H1 (cell line): ENCODE measurements around the gene HECTD4. TPM values are rescaled to one million over a fixed set of nuclear protein-coding genes. Genes with fewer than 3 reads are reported as not detected.

Experiments used
- CTCF ChIA-PET: fragments of 300-600 bp; sonication (Branson Sonifier 250); formaldehyde crosslinking; loops from one replicate; lab custom pipeline; 2021; ENCODE audit not compliant: partially characterized antibody; lab: Charles Lee
- POLR2A ChIA-PET: fragments of 300-600 bp; sonication (Branson Sonifier 250); formaldehyde crosslinking; loops from one replicate; lab custom pipeline; 2021; ENCODE audit warnings: inconsistent platforms; ENCODE audit not compliant: partially characterized antibody; lab: Charles Lee
- DNase-seq, 2 experiments: peaks; one replicate each; pipeline versions ENCODE4 v3.0.0 to v3.0.0-alpha.2; 2010 to 2022; ENCODE audit warnings: low spot score in 2 of 2, low read depth in 1 of 2, mixed read lengths in 1 of 2
- FAIRE-seq: peaks from 2 replicates; lab custom pipeline; 2011; peaks lifted over from hg19 to GRCh38; lab: Jason Lieb, UNC
- H2AFZ ChIP-seq: 2 replicates; pipeline ENCODE4 v1.8.1; 2012; ENCODE audit warnings: low read length, inconsistent platforms
- H2AK5ac ChIP-seq: 2 replicates; pipeline ENCODE4 v1.6.1; 2013; ENCODE audit warnings: low read depth, low read length
- H2BK120ac ChIP-seq: replicated peaks from 2 replicates; pipeline ENCODE3; 2013; ENCODE audit warnings: low read depth, low read length, inconsistent platforms
- H2BK12ac ChIP-seq: 2 replicates; pipeline ENCODE4 v1.6.1; 2013; ENCODE audit warnings: low read depth, low read length
- H2BK15ac ChIP-seq: 2 replicates; pipeline ENCODE4 v1.6.1; 2013; ENCODE audit warnings: low read length
- H2BK20ac ChIP-seq: 2 replicates; pipeline ENCODE4 v1.6.1; 2013; ENCODE audit warnings: low read length
- H2BK5ac ChIP-seq: 2 replicates; pipeline ENCODE4 v1.6.1; 2013; ENCODE audit warnings: low read depth, low read length
- H3K14ac ChIP-seq: 2 replicates; pipeline ENCODE4 v1.6.1; 2013; ENCODE audit warnings: inconsistent platforms; ENCODE audit not compliant: insufficient read length
- H3K18ac ChIP-seq: 2 replicates; pipeline ENCODE4 v1.6.1; 2013; ENCODE audit warnings: low read length; ENCODE audit errors: extremely low read depth
- H3K23ac ChIP-seq: 2 replicates; pipeline ENCODE4 v1.6.1; 2013; ENCODE audit warnings: inconsistent platforms; ENCODE audit not compliant: insufficient read length
- H3K23me2 ChIP-seq: 2 replicates; pipeline ENCODE4 v1.6.1; 2013; ENCODE audit warnings: low read depth, low read length
- H3K27ac ChIP-seq: 2 replicates; pipeline ENCODE4 v1.6.1; 2011; ENCODE audit warnings: low read depth, low read length, inconsistent platforms
- H3K27me3 ChIP-seq, 4 experiments: replicated peaks in 1 of 4; 1 replicate in 1 of 4; 2 replicates in 3 of 4; pipeline versions ENCODE4 v1.6.1 to v1.8.1; 2011 to 2013; ENCODE audit warnings: low read length in 3 of 4, mild to moderate bottlenecking in 3 of 4, inconsistent platforms in 2 of 4, mixed read lengths in 2 of 4, moderate library complexity in 1 of 4; ENCODE audit not compliant: control insufficient read depth in 3 of 4, insufficient read depth in 3 of 4; ENCODE audit errors: extremely low read depth in 1 of 4
- H3K36me3 ChIP-seq, 4 experiments: 2 replicates each; pipeline versions ENCODE4 v1.6.1 to v1.8.1; 2011 to 2013; ENCODE audit warnings: mild to moderate bottlenecking in 4 of 4, low read length in 3 of 4, moderate library complexity in 2 of 4, control low read depth in 1 of 4, inconsistent platforms in 1 of 4; ENCODE audit not compliant: insufficient read depth in 4 of 4, control insufficient read depth in 2 of 4
- H3K4ac ChIP-seq: replicated peaks from 2 replicates; pipeline ENCODE3; 2013; ENCODE audit warnings: low read length, low read depth, mixed read lengths, inconsistent platforms; ENCODE audit not compliant: insufficient read length
- H3K4me1 ChIP-seq, 4 experiments: replicated peaks in 1 of 4; 1 replicate in 1 of 4; 2 replicates in 3 of 4; pipeline versions ENCODE4 v1.6.1 to v1.8.1; 2011 to 2013; ENCODE audit warnings: low read length in 3 of 4, inconsistent platforms in 2 of 4, mixed read lengths in 1 of 4; ENCODE audit not compliant: insufficient read depth in 4 of 4, control insufficient read depth in 3 of 4
- H3K4me2 ChIP-seq, 2 experiments: 2 replicates each; pipeline versions ENCODE4 v1.6.1 to v1.8.1; 2011 to 2013; ENCODE audit warnings: low read depth in 2 of 2, low read length in 2 of 2, control low read depth in 1 of 2, inconsistent platforms in 1 of 2, mild to moderate bottlenecking in 1 of 2; ENCODE audit not compliant: insufficient read depth in 1 of 2
- H3K4me3 ChIP-seq, 4 experiments: fragments of 200-600, 300-600 bp in 1 of 4; sonication (generic), shearing (Covaris generic), sonication (Bioruptor Twin) in 1 of 4; 2 replicates each; pipeline versions ENCODE4 v1.5.1 to v1.8.1; 2011 to 2016; ENCODE audit warnings: low read length in 4 of 4, low read depth in 3 of 4, control low read depth in 2 of 4, inconsistent platforms in 2 of 4, mild to moderate bottlenecking in 2 of 4, mixed read lengths in 1 of 4, moderate library complexity in 1 of 4; ENCODE audit not compliant: insufficient read depth in 2 of 4; ENCODE audit errors: extremely low read depth in 1 of 4
- H3K56ac ChIP-seq: replicated peaks from 2 replicates; pipeline ENCODE3; 2013; ENCODE audit warnings: low read depth, mild to moderate bottlenecking, mixed read lengths, low read length, inconsistent platforms; ENCODE audit not compliant: insufficient read length
- H3K79me1 ChIP-seq: 2 replicates; pipeline ENCODE4 v1.6.1; 2013; ENCODE audit warnings: low read depth, low read length, control low read depth
- H3K79me2 ChIP-seq, 2 experiments: 2 replicates each; pipeline versions ENCODE4 v1.6.1 to v1.8.1; 2012 to 2013; ENCODE audit warnings: low read length in 2 of 2, mild to moderate bottlenecking in 2 of 2, inconsistent platforms in 1 of 2; ENCODE audit not compliant: insufficient read depth in 2 of 2, control insufficient read depth in 1 of 2
- H3K9ac ChIP-seq, 4 experiments: replicated peaks in 1 of 4; 1 replicate in 1 of 4; 2 replicates in 3 of 4; pipeline versions ENCODE4 v1.6.1 to v1.8.1; 2011 to 2013; ENCODE audit warnings: low read depth in 3 of 4, low read length in 3 of 4, control low read depth in 2 of 4, mild to moderate bottlenecking in 2 of 4, moderate library complexity in 2 of 4, inconsistent platforms in 1 of 4; ENCODE audit errors: extremely low read depth in 1 of 4
- H3K9me3 ChIP-seq, 2 experiments: 2 replicates each; pipeline versions ENCODE4 v1.6.1 to v1.8.1; 2012 to 2013; ENCODE audit warnings: mild to moderate bottlenecking in 2 of 2, moderate library complexity in 2 of 2, control low read depth in 1 of 2, inconsistent platforms in 1 of 2, low read depth in 1 of 2, low read length in 1 of 2, mixed read lengths in 1 of 2; ENCODE audit not compliant: insufficient read depth in 2 of 2
- H4K20me1 ChIP-seq, 2 experiments: replicated peaks in 1 of 2; 2 replicates each; pipeline versions ENCODE3 to v1.8.1; 2011 to 2013; ENCODE audit warnings: inconsistent platforms in 2 of 2, low read length in 2 of 2, mild to moderate bottlenecking in 1 of 2; ENCODE audit not compliant: insufficient read depth in 2 of 2, control insufficient read depth in 1 of 2
- H4K5ac ChIP-seq: 2 replicates; pipeline ENCODE4 v1.6.1; 2013; ENCODE audit warnings: low read length, low read depth, mixed read lengths, inconsistent platforms; ENCODE audit not compliant: insufficient read length
- H4K8ac ChIP-seq: 2 replicates; pipeline ENCODE4 v1.8.0; 2013; ENCODE audit warnings: mild to moderate bottlenecking, moderate library complexity, low read length, inconsistent platforms; ENCODE audit not compliant: insufficient read depth; ENCODE audit errors: extremely low read depth
- H4K91ac ChIP-seq: replicated peaks from 2 replicates; pipeline ENCODE3; 2013; ENCODE audit warnings: low read length, mixed read lengths, inconsistent platforms; ENCODE audit not compliant: insufficient read length
- CBX5 ChIP-seq: fragments of 300-800, 300-1000 bp; sonication (generic); IDR thresholded peaks from 2 replicates; pipeline ENCODE4 v1.7.1; 2016; ENCODE audit warnings: antibody characterized with exemption, low read length, low read depth
- CEBPB ChIP-seq: IDR thresholded peaks from 2 replicates; pipeline ENCODE4 v1.6.1; 2012; ENCODE audit warnings: low read depth, low read length
- EZH2 ChIP-seq: fragments of 200-600 bp; sonication (generic); IDR thresholded peaks from 2 replicates; pipeline ENCODE4 v1.7.1; 2012; ENCODE audit warnings: low read depth, mild to moderate bottlenecking, moderate library complexity, low read length, inconsistent platforms; ENCODE audit not compliant: severe bottlenecking
- FOSL1 ChIP-seq: IDR thresholded peaks from 2 replicates; pipeline ENCODE4 v1.6.1; 2011; ENCODE audit warnings: mild to moderate bottlenecking, low read depth, low read length, moderate library complexity; ENCODE audit not compliant: insufficient read depth
- GABPA ChIP-seq: IDR thresholded peaks from 2 replicates; pipeline ENCODE4 v1.6.1; 2011; ENCODE audit warnings: mild to moderate bottlenecking, low read length, moderate library complexity, borderline replicate concordance; ENCODE audit not compliant: insufficient read depth
- GTF2F1 ChIP-seq: IDR thresholded peaks from 2 replicates; pipeline ENCODE4 v1.6.1; 2012; ENCODE audit warnings: low read depth, low read length, improper control_type of control experiment, borderline replicate concordance
- HDAC6 ChIP-seq: IDR thresholded peaks from one replicate; pipeline ENCODE4 v1.7.1; 2012; ENCODE audit warnings: low read depth, mild to moderate bottlenecking, inconsistent platforms, low read length, moderate library complexity
- MAFK ChIP-seq: IDR thresholded peaks from 2 replicates; pipeline ENCODE4 v1.6.1; 2012; ENCODE audit warnings: low read depth, mild to moderate bottlenecking, improper control_type of control experiment, low read length
- POLR2A ChIP-seq, 2 experiments: IDR thresholded peaks; 1 replicate in 1 of 2; 2 replicates in 1 of 2; pipeline ENCODE4 v1.6.1; 2011; ENCODE audit warnings: low read depth in 2 of 2, low read length in 2 of 2, mild to moderate bottlenecking in 2 of 2; ENCODE audit errors: control extremely low read depth in 1 of 2
- POLR2AphosphoS5 ChIP-seq: IDR thresholded peaks from 2 replicates; pipeline ENCODE4 v1.6.1; 2011; ENCODE audit warnings: low read depth, low read length
- POU5F1 ChIP-seq: IDR thresholded peaks from 2 replicates; pipeline ENCODE4 v1.6.1; 2011; ENCODE audit warnings: low read depth, mild to moderate bottlenecking, low read length, moderate library complexity
- RFX5 ChIP-seq: IDR thresholded peaks from 2 replicates; pipeline ENCODE4 v1.6.1; 2011; ENCODE audit warnings: low read depth, low read length, improper control_type of control experiment, borderline replicate concordance
- SRF ChIP-seq: IDR thresholded peaks from 2 replicates; pipeline ENCODE4 v1.6.1; 2011; ENCODE audit warnings: mild to moderate bottlenecking, low read depth, low read length, moderate library complexity
- SUZ12 ChIP-seq: fragments of 200-600 bp; sonication (generic); IDR thresholded peaks from 2 replicates; pipeline ENCODE4 v1.6.1; 2012; ENCODE audit warnings: mild to moderate bottlenecking, inconsistent platforms, low read length, moderate library complexity, mixed read lengths
- WGBS, 2 experiments: shearing (Covaris generic) in 1 of 2; methylation state at CpG; one replicate each; pipeline versions ENCODE4 v1.1.6 to v1.1.7; 2013 to 2015; ENCODE audit warnings: low lambda C conversion rate in 2 of 2, mixed read lengths in 2 of 2, inconsistent platforms in 1 of 2, low coverage in 1 of 2, missing lambda C conversion rate in 1 of 2; ENCODE audit not compliant: insufficient replicate concordance in 2 of 2, insufficient coverage in 1 of 2, insufficient read length in 1 of 2; ENCODE audit errors: extremely low coverage in 1 of 2, missing lambda C conversion rate in 1 of 2; 5-methylcytosine and 5-hydroxymethylcytosine counted together
- polyA plus RNA-seq, 7 experiments: library from polyadenylated mRNA; depleted of rRNA in 3 of 7; stranded (reverse) in 5 of 7; unstranded in 2 of 7; fragments of >200 nt in 5 of 7; fragments of 200-250 nt in 2 of 7; gene quantifications; 1 replicate in 5 of 7; 2 replicates in 1 of 7; 4 replicates in 1 of 7; pipeline versions ENCODE4 v1.2.1 to v1.2.3, GENCODE V29; 2011 to 2013; ENCODE audit warnings: missing spikeins in 2 of 7, mixed read lengths in 2 of 7
- total RNA-seq: library from RNA; stranded (reverse); fragmentation: NEBNext Ultra II Directional; extraction: Animal tissue kit (Norgen Biotek cat#: 25700); gene quantifications from 2 replicates; pipeline ENCODE4 v1.2.1, GENCODE V29; 2021

HECTD4 gene
- total and polyA plus RNA-seq, 2 of the 8 experiments (the other 6 are each of a cell fraction or from before 2014, with no cell fraction given), result 6.5 to 33.7 TPM

DNA sequence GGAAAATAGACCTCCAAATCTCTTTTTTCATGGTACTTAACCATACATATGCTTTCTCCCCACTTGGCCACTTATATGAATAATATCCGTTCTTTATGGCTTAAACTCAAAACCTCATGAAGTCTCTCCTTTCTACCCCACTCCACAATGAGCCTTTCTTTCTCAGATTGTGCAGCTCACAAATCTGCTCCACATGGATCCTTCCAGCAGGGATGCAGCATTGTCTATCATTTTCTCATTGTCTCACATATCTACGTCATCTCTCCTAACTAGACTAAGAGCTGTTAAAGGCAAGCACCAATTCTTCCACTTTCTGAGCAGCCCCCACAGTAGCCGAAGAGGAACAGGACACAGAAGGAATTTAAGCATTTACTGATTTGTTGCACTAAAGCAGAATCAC, 106.4 kb downstream of the HECTD4 start:
- CTCF ChIA-PET, result no interaction called here
- H2AFZ ChIP-seq, result no peak overlapping the region
- no peak overlapping the region for H2BK15ac ChIP-seq
- no peaks in the 10 kb centered on the region for H4K20me1 ChIP-seq
- no peak overlapping the region for H2BK120ac ChIP-seq
- H3K23me2 ChIP-seq, result no peaks in the 10 kb centered on the region
- H3K56ac ChIP-seq, result no peak overlapping the region
- H3K23ac ChIP-seq, result no peak overlapping the region
- no peak overlapping the region for H3K9ac ChIP-seq
- no peaks in the 10 kb centered on the region for H3K9me3 ChIP-seq
- no peak overlapping the region for H3K4ac ChIP-seq
- no peak overlapping the region for H3K27ac ChIP-seq
- no peak for DNase-seq
- 88% methylated on average over 3 of the region's 3 CpGs; no CpG with 5 or more reads in 1 of the 2 experiments for WGBS, 2 experiments
- no peak for FAIRE-seq
- H2BK5ac ChIP-seq, result no peak overlapping the region
- no peaks in the 10 kb centered on the region for H3K4me1 ChIP-seq
- no peaks in the 10 kb centered on the region for H3K79me1 ChIP-seq
- H3K27me3 ChIP-seq, result no peaks in the 10 kb centered on the region
- no peak overlapping the region for H3K4me2 ChIP-seq
- H3K18ac ChIP-seq, result no peak overlapping the region
- H4K5ac ChIP-seq, result no peak overlapping the region
- POLR2A ChIA-PET, result no interaction called here
- H3K4me3 ChIP-seq, result no peak overlapping the region
- no peak overlapping the region for H2AK5ac ChIP-seq
- H3K14ac ChIP-seq, result no peak overlapping the region
- H4K8ac ChIP-seq, result no peak overlapping the region
- no peak overlapping the region for H2BK20ac ChIP-seq
- no peaks in the 10 kb centered on the region for H3K79me2 ChIP-seq
- no peak overlapping the region for H2BK12ac ChIP-seq
- H3K36me3 ChIP-seq, result peaks cover 0 to 6% (median 1%) of the 10 kb centered on the region in 4 experiments; a peak in 4 of 8 replicates
- no peak overlapping the region for H4K91ac ChIP-seq
- TF ChIP-seq GABPA, result no peak
- TF ChIP-seq CBX5, result no peak
- no peak for TF ChIP-seq SRF
- no peak for TF ChIP-seq FOSL1
- TF ChIP-seq POLR2A (IDR thresholded peaks at IDR 0.05; ENCODE audit: control extremely low read depth in 1 of 2, low read depth in 2 of 2, low read length in 2 of 2), result no peak
- no peak for TF ChIP-seq MAFK
- TF ChIP-seq POLR2AphosphoS5, result no peak
- no peak for TF ChIP-seq GTF2F1
- TF ChIP-seq RFX5, result no peak
- no peak for TF ChIP-seq POU5F1
- TF ChIP-seq EZH2, result no peak
- TF ChIP-seq SUZ12, result no peak
- no peak for TF ChIP-seq HDAC6
- TF ChIP-seq CEBPB, result no peak
